H1 (cell line): Measurements from ENCODE around the gene PTGIR.

Source experiments
- ATF2 ChIP-seq: IDR thresholded peaks from 2 replicates; pipeline ENCODE4 v1.6.1; 2012; ENCODE audit warnings: low read length, inconsistent platforms
- CREB1 ChIP-seq: IDR thresholded peaks from 2 replicates; pipeline ENCODE4 v1.6.1; 2012; ENCODE audit warnings: inconsistent platforms
- HDAC6 ChIP-seq: IDR thresholded peaks from one replicate; pipeline ENCODE4 v1.7.1; 2012; ENCODE audit warnings: low read depth, mild to moderate bottlenecking, inconsistent platforms, low read length, moderate library complexity
- JUN ChIP-seq: IDR thresholded peaks from 2 replicates; pipeline ENCODE4 v1.6.1; 2011; ENCODE audit warnings: low read depth, mild to moderate bottlenecking, improper control_type of control experiment, low read length
- NANOG ChIP-seq: IDR thresholded peaks from 2 replicates; pipeline ENCODE4 v1.6.1; 2011; ENCODE audit warnings: low read length, low read depth, mild to moderate bottlenecking, inconsistent platforms; ENCODE audit not compliant: insufficient read depth, poor library complexity, severe bottlenecking
- POLR2A ChIP-seq, 2 experiments: IDR thresholded peaks; 1 replicate in 1 of 2; 2 replicates in 1 of 2; pipeline ENCODE4 v1.6.1; 2011; ENCODE audit warnings: low read depth in 2 of 2, low read length in 2 of 2, mild to moderate bottlenecking in 2 of 2; ENCODE audit errors: control extremely low read depth in 1 of 2
- POLR2AphosphoS5 ChIP-seq: IDR thresholded peaks from 2 replicates; pipeline ENCODE4 v1.6.1; 2011; ENCODE audit warnings: low read depth, low read length
- RAD21 ChIP-seq, 2 experiments: IDR thresholded peaks in 1 of 2; conservative IDR thresholded peaks in 1 of 2; 2 replicates each; pipeline ENCODE4 v1.6.1; 2011; ENCODE audit warnings: low read depth in 2 of 2, low read length in 2 of 2, improper control_type of control experiment in 1 of 2, inconsistent platforms in 1 of 2, mild to moderate bottlenecking in 1 of 2, moderate library complexity in 1 of 2
- SIN3A ChIP-seq, 2 experiments: IDR thresholded peaks in 1 of 2; conservative IDR thresholded peaks in 1 of 2; 2 replicates each; pipeline ENCODE4 v1.6.1; 2011 to 2012; ENCODE audit warnings: low read length in 2 of 2, improper control_type of control experiment in 1 of 2, low read depth in 1 of 2, mild to moderate bottlenecking in 1 of 2
- TAF1 ChIP-seq: IDR thresholded peaks from 2 replicates; pipeline ENCODE4 v1.6.1; 2011; ENCODE audit warnings: mild to moderate bottlenecking, low read depth, low read length
- TF ChIP-seq, protein P1 (sequence below), 3 experiments: IDR thresholded peaks; 1 replicate in 2 of 3; 2 replicates in 1 of 3; pipeline versions ENCODE4 v1.5.1 to v1.6.1; 2011; ENCODE audit warnings: low read length in 3 of 3, mild to moderate bottlenecking in 3 of 3, inconsistent platforms in 2 of 3, low read depth in 1 of 3, moderate library complexity in 1 of 3; ENCODE audit not compliant: insufficient read depth in 1 of 3; ENCODE audit errors: control extremely low read depth in 1 of 3

GRCh38 chr19:46608178-46608577, 16.7 kb downstream of the PTGIR start:
- no peak for TF ChIP-seq SIN3A (conservative IDR thresholded peaks at IDR 0.05 in 1 of 2, IDR thresholded peaks at IDR 0.05 in 1 of 2; ENCODE audit: low read depth in 1 of 2, low read length in 2 of 2)
- TF ChIP-seq, protein P1, sequence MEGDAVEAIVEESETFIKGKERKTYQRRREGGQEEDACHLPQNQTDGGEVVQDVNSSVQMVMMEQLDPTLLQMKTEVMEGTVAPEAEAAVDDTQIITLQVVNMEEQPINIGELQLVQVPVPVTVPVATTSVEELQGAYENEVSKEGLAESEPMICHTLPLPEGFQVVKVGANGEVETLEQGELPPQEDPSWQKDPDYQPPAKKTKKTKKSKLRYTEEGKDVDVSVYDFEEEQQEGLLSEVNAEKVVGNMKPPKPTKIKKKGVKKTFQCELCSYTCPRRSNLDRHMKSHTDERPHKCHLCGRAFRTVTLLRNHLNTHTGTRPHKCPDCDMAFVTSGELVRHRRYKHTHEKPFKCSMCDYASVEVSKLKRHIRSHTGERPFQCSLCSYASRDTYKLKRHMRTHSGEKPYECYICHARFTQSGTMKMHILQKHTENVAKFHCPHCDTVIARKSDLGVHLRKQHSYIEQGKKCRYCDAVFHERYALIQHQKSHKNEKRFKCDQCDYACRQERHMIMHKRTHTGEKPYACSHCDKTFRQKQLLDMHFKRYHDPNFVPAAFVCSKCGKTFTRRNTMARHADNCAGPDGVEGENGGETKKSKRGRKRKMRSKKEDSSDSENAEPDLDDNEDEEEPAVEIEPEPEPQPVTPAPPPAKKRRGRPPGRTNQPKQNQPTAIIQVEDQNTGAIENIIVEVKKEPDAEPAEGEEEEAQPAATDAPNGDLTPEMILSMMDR (IDR thresholded peaks at IDR 0.05; ENCODE audit: control extremely low read depth in 1 of 3, insufficient read depth in 1 of 3, low read depth in 1 of 3, low read length in 3 of 3): no peak
- no peak for TF ChIP-seq POLR2AphosphoS5
- no peak for TF ChIP-seq HDAC6
- no peak for TF ChIP-seq POLR2A (IDR thresholded peaks at IDR 0.05; ENCODE audit: control extremely low read depth in 1 of 2, low read depth in 2 of 2, low read length in 2 of 2)
- no peak for TF ChIP-seq TAF1
- TF ChIP-seq JUN: no peak
- no peak for TF ChIP-seq RAD21 (IDR thresholded peaks at IDR 0.05 in 1 of 2, conservative IDR thresholded peaks at IDR 0.05 in 1 of 2; ENCODE audit: low read depth in 2 of 2, low read length in 2 of 2)
- TF ChIP-seq ATF2: no peak
- TF ChIP-seq NANOG: no peak
- TF ChIP-seq CREB1: no peak
